ENCODE measurements around the gene SPINT2. TPM values are rescaled to one million over a fixed set of nuclear protein-coding genes. Genes with fewer than 3 reads are reported as not detected.
"Not testable (repeated sequence)": the region's sequence is repeated elsewhere in the genome, so short reads cannot be mapped to it uniquely, and the experiment has no call there.

The SPINT2 gene
- total RNA-seq, 1 experiment from 2014 or later = 240 TPM

DNA sequence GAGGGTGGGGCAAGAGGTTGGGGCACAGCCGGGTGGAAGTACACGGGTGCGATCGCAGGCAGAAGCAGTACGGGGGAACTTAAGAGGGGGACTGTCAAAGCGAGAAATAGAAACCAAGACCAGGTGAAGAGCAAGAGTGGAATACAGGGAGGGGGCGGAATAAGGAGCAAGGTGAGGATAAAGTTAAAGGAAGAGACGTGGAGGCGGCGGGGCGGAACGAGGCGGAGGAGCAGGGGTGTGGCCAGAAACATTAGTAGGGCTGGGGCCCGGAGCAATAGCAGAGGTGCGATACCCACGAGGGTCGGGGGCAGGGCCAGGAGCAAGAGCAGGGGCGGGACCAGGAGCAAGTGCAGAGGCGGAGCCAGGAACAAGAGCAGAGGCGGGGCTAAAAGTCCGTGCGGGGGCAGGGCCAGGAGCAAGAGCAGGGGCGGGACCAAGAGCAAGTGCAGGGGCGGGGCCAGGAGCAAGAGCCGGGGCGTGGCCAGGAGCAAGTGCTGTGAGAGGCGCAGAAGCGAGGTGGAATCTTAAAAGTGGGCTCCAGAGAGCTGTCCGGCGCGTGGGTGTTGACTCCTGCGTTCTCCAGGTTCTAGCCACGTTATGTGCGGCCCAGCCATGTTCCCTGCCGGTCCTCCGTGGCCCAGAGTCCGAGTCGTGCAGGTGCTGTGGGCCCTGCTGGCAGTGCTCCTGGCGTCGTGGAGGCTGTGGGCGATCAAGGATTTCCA, 72.4 kb downstream of the SPINT2 start:
- peak; percentile 95 for DNase-seq (ENCODE audit: low spot score)
- in situ Hi-C loops (cut with HindIII; ENCODE audit: low sequenced_read_pairs) = no loop called here

DNA sequence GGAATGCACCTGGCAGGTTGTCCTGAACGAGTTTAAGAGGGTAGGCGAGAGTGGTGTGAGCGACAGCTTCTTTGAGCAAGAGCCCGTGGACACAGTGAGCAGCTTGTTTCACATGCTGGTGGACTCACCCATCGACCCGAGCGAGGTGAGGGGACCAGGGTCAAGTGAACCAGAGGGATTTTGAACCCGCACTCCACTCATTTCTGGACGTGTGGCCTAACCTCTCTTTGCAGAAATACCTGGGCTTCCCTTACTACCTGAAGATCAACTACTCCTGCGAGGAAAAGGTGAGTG, 72.9 kb downstream of the SPINT2 start:
- no peak for DNase-seq (ENCODE audit: low spot score)

GRCh38 chr19:38339011-38339410, 74.6 kb downstream of the SPINT2 start:
- DNase-seq (ENCODE audit: low spot score); in situ Hi-C loops (cut with HindIII; ENCODE audit: low sequenced_read_pairs): not testable (repeated sequence)

More for the DNA sequence above, 72.9 kb downstream of the SPINT2 start:
- in situ Hi-C loops (cut with HindIII; ENCODE audit: low sequenced_read_pairs) = no loop called here

- in situ Hi-C loops (cut with HindIII; ENCODE audit: low sequenced_read_pairs) = no loop called here
- DNase-seq (ENCODE audit: low spot score) = no peak
Measured at GRCh38 chr19:38340927-38341326, 76.6 kb downstream of the SPINT2 start.

Other genes with a start within 250 kb of the SPINT2 start
- gene DPF1, start 40.4 kb upstream of the SPINT2 start, total RNA-seq (2014; rRNA removed; shearing (Covaris generic)) = 1.9 and 7.0 TPM in 2 replicates
- gene PPP1R14A, start 8.2 kb upstream of the SPINT2 start, total RNA-seq (2014; rRNA removed; shearing (Covaris generic)) = 31.7 and 68.9 TPM in 2 replicates
- gene C19orf33, start 39.7 kb downstream of the SPINT2 start, total RNA-seq (2014; rRNA removed; shearing (Covaris generic)) = not detected in 2 replicates
- 114 TPM in 2 replicates for gene YIF1B, start 51.4 kb downstream of the SPINT2 start, total RNA-seq (2014; rRNA removed; shearing (Covaris generic))
- 1.2 and 1.4 TPM in 2 replicates for gene KCNK6, start 55.3 kb downstream of the SPINT2 start, total RNA-seq (2014; rRNA removed; shearing (Covaris generic))
- 0.88 and 6.9 TPM in 2 replicates for gene CATSPERG, start 71.3 kb downstream of the SPINT2 start, total RNA-seq (2014; rRNA removed; shearing (Covaris generic))
- 518 and 528 TPM in 2 replicates for gene PSMD8, start 110.0 kb downstream of the SPINT2 start, total RNA-seq (2014; rRNA removed; shearing (Covaris generic))
- 0.78 TPM in 1 of 2 replicates, not detected in the other for gene GGN, start 123.5 kb downstream of the SPINT2 start, total RNA-seq (2014; rRNA removed; shearing (Covaris generic))
- 2.0 and 6.8 TPM in 2 replicates for gene SPRED3, start 124.1 kb downstream of the SPINT2 start, total RNA-seq (2014; rRNA removed; shearing (Covaris generic))
- gene FAM98C, start 138.5 kb downstream of the SPINT2 start, total RNA-seq (2014; rRNA removed; shearing (Covaris generic)) = 15.9 and 23.5 TPM in 2 replicates
- gene RASGRP4, start 161.6 kb downstream of the SPINT2 start, total RNA-seq (2014; rRNA removed; shearing (Covaris generic)) = not detected in 2 replicates
- gene RYR1, start 169.1 kb downstream of the SPINT2 start, total RNA-seq (2014; rRNA removed; shearing (Covaris generic)) = 0.27 and 0.31 TPM in 2 replicates

Data from G401 (cell line).